Smooth muscle cell of the pulmonary artery (primary cell): ENCODE measurements around the gene IL17RE. TPM values are rescaled to one million over a fixed set of nuclear protein-coding genes. Genes with fewer than 3 reads are reported as not detected.

Experiments used
- total RNA-seq: library from RNA; depleted of rRNA; stranded (reverse); fragments of >200 nt; gene quantifications from 2 replicates; pipeline ENCODE4 v1.2.3, GENCODE V29; 2014

The IL17RE gene
- 0.89 and 2.1 TPM in 2 replicates for total RNA-seq

DNA sequence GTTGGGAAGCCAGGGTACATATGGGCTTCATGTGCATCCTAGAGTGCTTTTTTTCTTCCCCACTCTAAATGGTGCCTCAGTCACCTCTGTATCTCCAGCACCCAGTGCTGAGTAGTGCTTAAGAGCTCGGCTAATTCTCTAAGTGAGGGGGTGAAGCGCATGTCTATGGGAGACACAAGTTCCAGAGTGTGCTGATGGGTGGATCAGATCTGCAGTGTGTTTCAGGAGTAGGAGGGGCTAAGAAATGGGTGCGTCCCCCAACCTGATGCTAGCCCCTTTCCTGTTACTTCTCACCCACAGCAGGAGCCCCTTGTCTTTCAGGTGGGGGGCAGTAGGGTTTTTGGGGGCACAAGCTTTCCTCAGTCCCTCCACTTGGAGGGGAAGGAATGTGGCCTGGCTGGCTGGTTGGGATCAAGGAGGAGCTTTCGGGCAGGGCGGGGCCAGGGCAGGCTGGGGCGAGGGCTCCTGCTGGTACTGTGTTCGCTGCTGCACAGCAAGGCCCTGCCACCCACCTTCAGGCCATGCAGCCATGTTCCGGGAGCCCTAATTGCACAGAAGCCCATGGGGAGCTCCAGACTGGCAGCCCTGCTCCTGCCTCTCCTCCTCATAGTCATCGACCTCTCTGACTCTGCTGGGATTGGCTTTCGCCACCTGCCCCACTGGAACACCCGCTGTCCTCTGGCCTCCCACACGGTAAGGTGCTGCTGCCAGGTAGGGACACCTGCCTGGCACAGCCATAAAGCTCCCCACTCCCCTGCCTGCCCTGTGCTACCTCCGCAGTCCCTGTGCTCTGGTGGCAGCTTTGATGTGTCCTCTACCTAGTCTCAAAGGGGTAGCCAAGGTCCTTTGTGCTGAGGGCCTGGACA is at the start of gene IL17RE:
IL17RE (plus strand) TSS at position 477 of the 866 bp plus-strand sequence; CDS start at position 562, 85 bp downstream.

DNA sequence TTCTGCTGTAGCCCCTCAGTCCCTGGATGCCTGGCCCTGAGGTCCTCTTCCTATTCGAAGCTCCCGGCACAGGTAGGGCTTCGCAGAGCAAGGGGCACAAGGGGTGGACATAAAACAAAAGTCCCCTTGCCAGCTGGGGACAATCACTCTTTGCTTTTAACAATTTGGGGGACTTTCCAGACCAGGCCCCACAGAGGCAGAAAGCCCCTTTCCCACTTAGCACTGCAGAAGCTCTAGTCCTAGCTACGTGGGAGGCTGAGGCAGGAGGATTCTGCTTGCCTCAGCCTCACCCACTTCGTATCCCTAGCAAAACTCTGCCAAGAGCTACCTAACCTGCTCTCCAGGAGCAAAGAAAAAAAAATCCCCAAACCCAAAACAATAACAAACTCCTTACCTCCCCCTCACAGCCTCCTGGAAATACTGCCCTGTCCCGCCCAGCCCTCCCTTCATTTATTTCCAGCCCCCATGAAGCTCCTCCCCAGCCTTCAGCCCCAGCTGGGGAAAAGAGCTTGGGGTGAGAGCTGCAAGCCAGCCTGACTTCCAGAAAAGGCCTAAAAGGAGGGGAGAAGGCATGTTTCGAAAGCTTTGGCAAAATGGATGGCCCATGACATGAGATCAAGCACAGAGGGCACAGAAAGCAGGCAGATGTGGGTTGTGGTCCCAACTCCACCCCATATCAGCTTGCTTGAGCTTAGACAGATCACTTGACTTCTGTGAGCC is 22.7 kb upstream of the IL17RE start, which contains the start of gene CIDEC:
CIDEC (minus strand) TSS at position 424 of the 720 bp plus-strand sequence. CDS start 1,767 bp downstream, outside the sequence.

DNA sequence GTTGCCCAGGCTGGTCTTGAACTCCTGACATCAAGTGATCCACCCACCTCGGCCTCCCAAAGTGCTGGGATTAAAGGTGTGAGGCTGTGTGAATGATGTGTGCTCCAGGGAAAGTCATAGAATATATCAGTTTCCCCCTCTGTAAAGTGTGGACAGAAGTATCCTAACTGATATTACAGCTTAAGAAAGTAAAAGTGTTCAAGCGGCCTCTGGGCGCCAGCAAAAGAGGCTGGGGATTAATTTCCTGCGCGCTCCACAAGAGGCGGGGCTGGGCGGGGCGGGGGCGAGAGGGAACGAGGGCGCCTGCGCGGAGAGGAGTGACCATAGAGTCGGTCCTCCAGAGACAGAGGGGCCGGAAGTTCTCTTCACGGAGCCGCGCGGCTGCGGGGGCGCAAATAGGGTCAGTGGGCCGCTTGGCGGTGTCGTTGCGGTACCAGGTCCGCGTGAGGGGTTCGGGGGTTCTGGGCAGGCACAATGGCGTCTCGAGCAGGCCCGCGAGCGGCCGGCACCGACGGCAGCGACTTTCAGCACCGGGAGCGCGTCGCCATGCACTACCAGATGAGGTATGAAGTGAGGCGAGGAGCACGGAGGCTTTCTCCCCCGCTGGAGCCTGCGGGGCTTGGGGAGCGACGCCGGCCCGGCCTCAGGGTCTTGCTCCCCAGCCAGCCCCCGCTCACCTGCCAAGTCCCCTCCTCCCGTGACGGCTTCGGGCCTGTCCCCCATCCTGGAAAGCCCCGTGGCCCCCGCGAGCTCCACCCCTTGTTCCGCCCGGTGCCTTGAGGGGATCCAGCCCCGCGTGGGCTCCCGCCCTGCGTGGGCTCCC is 12.2 kb upstream of the IL17RE start, which contains the start of gene JAGN1:
JAGN1 (plus strand) TSS at position 362 of the 823 bp plus-strand sequence; CDS start at position 475, 113 bp downstream.

GRCh38 chr3:9916734-9917680 is 14.4 kb downstream of the IL17RE start, which contains the start of gene IL17RC:
Gene IL17RC, plus strand, starts transcription at chr3:9917098. Its CDS starts 218 bp downstream, at chr3:9917316.

GRCh38 chr3:9933561-9934234 is 31.1 kb downstream of the IL17RE start, which contains the start of gene CRELD1:
Gene CRELD1, plus strand, starts transcription at chr3:9933834. Its CDS starts 605 bp downstream, at chr3:9934439.

GRCh38 chr3:9951962-9952805 is 49.5 kb downstream of the IL17RE start, which contains the start of gene PRRT3:
Gene PRRT3, minus strand, starts transcription at chr3:9952408. Its CDS starts 2,293 bp downstream, at chr3:9950115.

Other genes with a start within 250 kb of the IL17RE start
- not detected in 2 replicates for gene CPNE9, start 199.0 kb upstream of the IL17RE start, total RNA-seq
- 14.5 and 19.6 TPM in 2 replicates for gene BRPF1, start 171.1 kb upstream of the IL17RE start, total RNA-seq
- 16.4 and 19.8 TPM in 2 replicates for gene OGG1, start 152.9 kb upstream of the IL17RE start, total RNA-seq
- 37.5 and 40.3 TPM in 2 replicates for gene CAMK1, start 132.9 kb upstream of the IL17RE start, total RNA-seq
- 63.9 and 89.1 TPM in 2 replicates for gene TADA3, start 110.4 kb upstream of the IL17RE start, total RNA-seq
- gene ARPC4, start 109.8 kb upstream of the IL17RE start, total RNA-seq = 147 and 160 TPM in 2 replicates
- gene TTLL3, start 92.6 kb upstream of the IL17RE start, total RNA-seq = 19.8 and 28.8 TPM in 2 replicates
- 17.5 and 22.3 TPM in 2 replicates for gene RPUSD3, start 58.8 kb upstream of the IL17RE start, total RNA-seq
- not detected in 2 replicates for gene CIDEC, start 22.6 kb upstream of the IL17RE start, total RNA-seq
- gene JAGN1, start 12.2 kb upstream of the IL17RE start, total RNA-seq = 23.5 and 23.8 TPM in 2 replicates
- 22.2 and 32.3 TPM in 2 replicates for gene IL17RC, start 14.2 kb downstream of the IL17RE start, total RNA-seq
- 76.0 and 154 TPM in 2 replicates for gene CRELD1, start 31.0 kb downstream of the IL17RE start, total RNA-seq
- gene PRRT3, start 49.6 kb downstream of the IL17RE start, total RNA-seq = 3.9 and 4.7 TPM in 2 replicates
- 61.7 and 97.5 TPM in 2 replicates for gene EMC3, start 84.0 kb downstream of the IL17RE start, total RNA-seq
- 3.1 and 7.4 TPM in 2 replicates for gene FANCD2, start 123.6 kb downstream of the IL17RE start, total RNA-seq
- gene FANCD2OS, start 205.4 kb downstream of the IL17RE start, total RNA-seq = not detected in 2 replicates
- gene BRK1, start 212.8 kb downstream of the IL17RE start, total RNA-seq = 80.3 and 90.6 TPM in 2 replicates
- 36.3 and 37.2 TPM in 2 replicates for gene VHL, start 238.9 kb downstream of the IL17RE start, total RNA-seq